WTC11 (cell line): Measurements from ENCODE around the gene SETD9. TPM values are rescaled to one million over a fixed set of nuclear protein-coding genes. Genes with fewer than 3 reads are reported as not detected.

ENCODE experiments used
- ATAC-seq: fragments of 200-7000 bp; cut with Tn5 transposase; 2 replicates; pipeline ENCODE4 v1.10.0; 2021; ENCODE audit warnings: mild to moderate bottlenecking, moderate library complexity
- CTCF ChIA-PET: fragments of 300-600 bp; sonication (Branson Sonifier 250); formaldehyde crosslinking; loops from one replicate; lab custom pipeline; 2021; ENCODE audit warnings: antibody characterized with exemption; lab: Charles Lee
- POLR2A ChIA-PET: fragments of 350-600 bp; sonication (Branson Sonifier 250); formaldehyde crosslinking; loops from one replicate; lab custom pipeline; 2021; ENCODE audit warnings: antibody characterized with exemption; lab: Charles Lee
- DNase-seq: peaks from one replicate; pipeline ENCODE4 v3.0.0; 2021; ENCODE audit warnings: low spot score
- H3K27ac Mint-ChIP-seq: 2 replicates; pipeline ENCODE4 v1.8.0; 2021; ENCODE audit warnings: mixed read lengths
- H3K27me3 Mint-ChIP-seq: 2 replicates; pipeline ENCODE4 v1.8.0; 2021; ENCODE audit warnings: low read depth, mild to moderate bottlenecking, moderate library complexity, mixed read lengths
- H3K36me3 Mint-ChIP-seq: 2 replicates; pipeline ENCODE4 v1.8.0; 2021; ENCODE audit warnings: mixed read lengths
- H3K4me1 Mint-ChIP-seq: 2 replicates; pipeline ENCODE4 v1.8.0; 2022; ENCODE audit warnings: mixed read lengths
- H3K4me3 Mint-ChIP-seq: 2 replicates; pipeline ENCODE4 v1.8.0; 2021; ENCODE audit warnings: mild to moderate bottlenecking, moderate library complexity, mixed read lengths
- H3K9me3 Mint-ChIP-seq: 2 replicates; pipeline ENCODE4 v1.8.0; 2021; ENCODE audit warnings: mixed read lengths
- ERG ChIP-seq: fragments of 250-450 bp; sonication (Bioruptor Pico); IDR thresholded peaks from 2 replicates; pipeline ENCODE4 v1.8.0; 2021; ENCODE audit warnings: mild to moderate bottlenecking
- ETV6 ChIP-seq: sonication (generic); formaldehyde crosslinking; IDR thresholded peaks from 2 replicates; pipeline ENCODE4 v1.8.1; 2022; ENCODE audit warnings: mild to moderate bottlenecking, missing genetic modification reagents
- FOXJ3 ChIP-seq: sonication (generic); formaldehyde crosslinking; IDR thresholded peaks from 2 replicates; pipeline ENCODE4 v1.9.0; 2021; ENCODE audit warnings: missing genetic modification reagents, mild to moderate bottlenecking, borderline replicate concordance
- GABPB1 ChIP-seq: sonication (generic); formaldehyde crosslinking; IDR thresholded peaks from 2 replicates; pipeline ENCODE4 v1.8.1; 2023; ENCODE audit warnings: mild to moderate bottlenecking, missing genetic modification reagents
- HMGA2 ChIP-seq: fragments of 250-450 bp; sonication (Bioruptor Pico); IDR thresholded peaks from 2 replicates; pipeline ENCODE4 v1.4.0; 2021; ENCODE audit warnings: mild to moderate bottlenecking, moderate library complexity
- IRF2 ChIP-seq: sonication (generic); formaldehyde crosslinking; IDR thresholded peaks from 2 replicates; pipeline ENCODE4 v1.8.0; 2022; ENCODE audit warnings: low read depth, missing genetic modification reagents, borderline replicate concordance
- JUN ChIP-seq: sonication (generic); formaldehyde crosslinking; IDR thresholded peaks from 2 replicates; pipeline ENCODE4 v1.8.0; 2023; ENCODE audit warnings: mild to moderate bottlenecking, missing genetic modification reagents
- NFE2L1 ChIP-seq: sonication (generic); formaldehyde crosslinking; IDR thresholded peaks from 2 replicates; pipeline ENCODE4 v1.8.1; 2023; ENCODE audit warnings: missing genetic modification reagents
- NR3C1 ChIP-seq: sonication (generic); formaldehyde crosslinking; conservative IDR thresholded peaks from 2 replicates; pipeline ENCODE4 v1.8.1; 2023; ENCODE audit warnings: low read depth, mild to moderate bottlenecking, missing genetic modification reagents
- RELA ChIP-seq: sonication (generic); formaldehyde crosslinking; IDR thresholded peaks from 2 replicates; pipeline ENCODE4 v1.8.1; 2022; ENCODE audit warnings: missing genetic modification reagents, mild to moderate bottlenecking, borderline replicate concordance
- TCF7 ChIP-seq: sonication (generic); formaldehyde crosslinking; IDR thresholded peaks from 2 replicates; pipeline ENCODE4 v1.8.0; 2022; ENCODE audit warnings: mild to moderate bottlenecking, low read depth, missing genetic modification reagents, moderate library complexity
- TP53 ChIP-seq: sonication (generic); formaldehyde crosslinking; IDR thresholded peaks from 2 replicates; pipeline ENCODE4 v1.8.1; 2023; ENCODE audit warnings: mild to moderate bottlenecking, missing genetic modification reagents
- ZNF121 ChIP-seq: sonication (generic); formaldehyde crosslinking; IDR thresholded peaks from 2 replicates; pipeline ENCODE4 v1.8.0; 2023; ENCODE audit warnings: missing genetic modification reagents
- ZNF219 ChIP-seq: sonication (generic); formaldehyde crosslinking; IDR thresholded peaks from 2 replicates; pipeline ENCODE4 v1.8.0; 2023; ENCODE audit warnings: missing genetic modification reagents, mild to moderate bottlenecking, borderline replicate concordance
- ZNF232 ChIP-seq: sonication (generic); formaldehyde crosslinking; IDR thresholded peaks from 2 replicates; pipeline ENCODE4 v1.8.0; 2022; ENCODE audit warnings: mild to moderate bottlenecking, missing genetic modification reagents
- ZNF416 ChIP-seq: fragments of 250-450 bp; sonication (Bioruptor Pico); IDR thresholded peaks from 2 replicates; pipeline ENCODE4 v1.9.0; 2021; ENCODE audit warnings: mild to moderate bottlenecking, inconsistent platforms
- total RNA-seq: library from RNA; stranded (reverse); gene quantifications from 3 replicates; pipeline ENCODE4 v1.2.3, GENCODE V29; 2021
- TF ChIP-seq, protein P1 (sequence below): sonication (generic); formaldehyde crosslinking; IDR thresholded peaks from 2 replicates; pipeline ENCODE4 v1.8.0; 2023; ENCODE audit warnings: missing genetic modification reagents
- TF ChIP-seq, protein P2 (sequence below): sonication (generic); formaldehyde crosslinking; IDR thresholded peaks from 2 replicates; pipeline ENCODE4 v1.8.1; 2023; ENCODE audit warnings: mild to moderate bottlenecking, missing genetic modification reagents
- TF ChIP-seq, protein P3 (sequence below): sonication (generic); formaldehyde crosslinking; IDR thresholded peaks from 2 replicates; pipeline ENCODE4 v1.8.1; 2023; ENCODE audit warnings: mild to moderate bottlenecking, missing genetic modification reagents, moderate library complexity
- TF ChIP-seq, protein P4 (sequence below): fragments of 250-450 bp; sonication (Bioruptor Pico); IDR thresholded peaks from 2 replicates; pipeline ENCODE4 v2.1.2; 2022; ENCODE audit warnings: mild to moderate bottlenecking, moderate library complexity
- TF ChIP-seq, protein P5 (sequence below): fragments of 250-450 bp; sonication (Bioruptor Pico); conservative IDR thresholded peaks from 2 replicates; pipeline ENCODE4 v1.9.0; 2021; ENCODE audit warnings: mild to moderate bottlenecking
- TF ChIP-seq, protein P6 (sequence below): sonication (generic); formaldehyde crosslinking; IDR thresholded peaks from 2 replicates; pipeline ENCODE4 v1.8.0; 2022; ENCODE audit warnings: mild to moderate bottlenecking, missing genetic modification reagents
- TF ChIP-seq, protein P7 (sequence below): sonication (generic); formaldehyde crosslinking; conservative IDR thresholded peaks from 2 replicates; pipeline ENCODE4 v1.8.1; 2023; ENCODE audit warnings: mild to moderate bottlenecking, low read depth, missing genetic modification reagents, moderate library complexity

The SETD9 gene
- total RNA-seq, 1 experiment from 2014 or later: 6.7 TPM

DNA sequence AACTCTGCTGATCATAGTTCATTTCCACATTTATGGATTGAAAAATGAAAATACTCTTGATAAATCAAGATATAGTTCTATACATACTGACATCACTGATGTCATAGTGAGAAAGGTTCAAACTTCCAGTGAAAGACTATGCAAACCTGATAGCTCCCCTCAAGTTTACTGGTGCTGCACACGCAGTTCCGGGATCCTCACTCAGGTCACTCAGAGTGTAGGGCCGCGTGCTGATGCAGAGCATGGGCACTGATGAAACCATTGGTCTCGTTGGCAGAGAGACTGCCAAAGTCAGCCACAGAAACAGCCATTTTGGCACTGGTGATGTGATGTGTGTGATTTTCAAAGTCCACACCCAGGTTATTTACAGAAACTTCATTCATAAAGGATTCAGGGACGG, 13.5 kb downstream of the SETD9 start:
- TF ChIP-seq TCF7: no peak
- TF ChIP-seq NR3C1 (CRISPR knock-in tag): no peak
- no peak for TF ChIP-seq NFE2L1
- TF ChIP-seq TP53 (CRISPR knock-in tag): no peak
- TF ChIP-seq, protein P1, sequence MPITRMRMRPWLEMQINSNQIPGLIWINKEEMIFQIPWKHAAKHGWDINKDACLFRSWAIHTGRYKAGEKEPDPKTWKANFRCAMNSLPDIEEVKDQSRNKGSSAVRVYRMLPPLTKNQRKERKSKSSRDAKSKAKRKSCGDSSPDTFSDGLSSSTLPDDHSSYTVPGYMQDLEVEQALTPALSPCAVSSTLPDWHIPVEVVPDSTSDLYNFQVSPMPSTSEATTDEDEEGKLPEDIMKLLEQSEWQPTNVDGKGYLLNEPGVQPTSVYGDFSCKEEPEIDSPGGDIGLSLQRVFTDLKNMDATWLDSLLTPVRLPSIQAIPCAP (CRISPR knock-in tag): no peak
- no peak for TF ChIP-seq ERG
- no peak for TF ChIP-seq FOXJ3 (CRISPR knock-in tag)
- no peak for TF ChIP-seq HMGA2
- TF ChIP-seq, protein P2, sequence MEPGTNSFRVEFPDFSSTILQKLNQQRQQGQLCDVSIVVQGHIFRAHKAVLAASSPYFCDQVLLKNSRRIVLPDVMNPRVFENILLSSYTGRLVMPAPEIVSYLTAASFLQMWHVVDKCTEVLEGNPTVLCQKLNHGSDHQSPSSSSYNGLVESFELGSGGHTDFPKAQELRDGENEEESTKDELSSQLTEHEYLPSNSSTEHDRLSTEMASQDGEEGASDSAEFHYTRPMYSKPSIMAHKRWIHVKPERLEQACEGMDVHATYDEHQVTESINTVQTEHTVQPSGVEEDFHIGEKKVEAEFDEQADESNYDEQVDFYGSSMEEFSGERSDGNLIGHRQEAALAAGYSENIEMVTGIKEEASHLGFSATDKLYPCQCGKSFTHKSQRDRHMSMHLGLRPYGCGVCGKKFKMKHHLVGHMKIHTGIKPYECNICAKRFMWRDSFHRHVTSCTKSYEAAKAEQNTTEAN: no peak
- no peak for TF ChIP-seq ZNF416 (CRISPR knock-in tag)
- TF ChIP-seq, protein P3, sequence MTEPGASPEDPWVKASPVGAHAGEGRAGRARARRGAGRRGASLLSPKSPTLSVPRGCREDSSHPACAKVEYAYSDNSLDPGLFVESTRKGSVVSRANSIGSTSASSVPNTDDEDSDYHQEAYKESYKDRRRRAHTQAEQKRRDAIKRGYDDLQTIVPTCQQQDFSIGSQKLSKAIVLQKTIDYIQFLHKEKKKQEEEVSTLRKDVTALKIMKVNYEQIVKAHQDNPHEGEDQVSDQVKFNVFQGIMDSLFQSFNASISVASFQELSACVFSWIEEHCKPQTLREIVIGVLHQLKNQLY (CRISPR knock-in tag): no peak
- no peak for TF ChIP-seq ZNF232 (CRISPR knock-in tag)
- TF ChIP-seq ZNF121 (CRISPR knock-in tag): no peak
- TF ChIP-seq, protein P4, sequence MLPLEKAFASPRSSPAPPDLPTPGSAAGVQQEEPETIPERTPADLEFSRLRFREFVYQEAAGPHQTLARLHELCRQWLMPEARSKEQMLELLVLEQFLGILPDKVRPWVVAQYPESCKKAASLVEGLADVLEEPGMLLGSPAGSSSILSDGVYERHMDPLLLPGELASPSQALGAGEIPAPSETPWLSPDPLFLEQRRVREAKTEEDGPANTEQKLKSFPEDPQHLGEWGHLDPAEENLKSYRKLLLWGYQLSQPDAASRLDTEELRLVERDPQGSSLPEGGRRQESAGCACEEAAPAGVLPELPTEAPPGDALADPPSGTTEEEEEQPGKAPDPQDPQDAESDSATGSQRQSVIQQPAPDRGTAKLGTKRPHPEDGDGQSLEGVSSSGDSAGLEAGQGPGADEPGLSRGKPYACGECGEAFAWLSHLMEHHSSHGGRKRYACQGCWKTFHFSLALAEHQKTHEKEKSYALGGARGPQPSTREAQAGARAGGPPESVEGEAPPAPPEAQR (CRISPR knock-in tag): no peak
- no peak for TF ChIP-seq ETV6
- TF ChIP-seq RELA (CRISPR knock-in tag): no peak
- no peak for TF ChIP-seq JUN
- TF ChIP-seq, protein P5, sequence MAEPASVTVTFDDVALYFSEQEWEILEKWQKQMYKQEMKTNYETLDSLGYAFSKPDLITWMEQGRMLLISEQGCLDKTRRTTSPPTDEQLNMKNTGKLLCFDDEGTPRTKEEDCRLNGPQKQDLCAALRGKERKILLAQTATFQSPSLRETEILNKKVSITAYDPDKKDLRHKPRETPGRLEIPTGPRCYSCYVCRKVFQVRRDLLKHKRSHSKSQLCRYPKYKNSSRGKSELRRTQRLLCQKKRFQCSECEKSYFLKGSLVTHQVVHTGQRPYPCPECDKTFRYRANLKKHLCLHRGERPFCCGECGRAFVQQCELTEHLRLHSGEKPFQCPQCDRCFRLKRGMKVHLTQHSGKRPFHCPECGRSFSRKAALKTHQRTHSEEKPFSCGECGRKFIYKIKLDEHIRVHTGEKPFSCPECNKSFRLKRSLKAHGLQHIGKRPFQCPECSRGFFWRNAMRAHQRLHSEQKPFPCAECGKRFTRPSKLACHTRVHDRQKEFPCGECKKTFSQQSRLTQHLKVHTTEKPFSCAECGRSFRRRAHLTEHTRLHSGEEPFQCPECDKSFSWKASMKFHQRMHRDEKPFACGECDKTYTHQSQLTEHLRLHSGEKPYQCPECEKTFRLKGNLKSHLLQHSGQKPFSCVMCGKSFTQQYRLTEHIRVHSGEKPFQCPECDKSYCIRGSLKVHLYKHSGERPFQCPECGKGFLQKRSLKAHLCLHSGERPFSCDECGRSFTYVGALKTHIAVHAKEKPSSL (CRISPR knock-in tag): no peak
- TF ChIP-seq, all 79 proteins: peak for 0
- H3K9me3 Mint-ChIP-seq: peaks cover 41% of the 10 kb centered on the region
- ChIA-PET CTCF (no interaction called here), POLR2A (no interaction called here)
- H3K36me3 Mint-ChIP-seq: peaks cover 65% of the 10 kb centered on the region
- H3K4me1 Mint-ChIP-seq: peaks cover 8% of the 10 kb centered on the region
- ATAC-seq (no peak), DNase-seq (no peak)
- no peaks in the 10 kb centered on the region for H3K27me3 Mint-ChIP-seq
- H3K4me3 Mint-ChIP-seq: no peak overlapping the region
- no peak overlapping the region for H3K27ac Mint-ChIP-seq

- ChIA-PET POLR2A (no interaction called here), CTCF (no interaction called here)
- no peak for DNase-seq
- H3K27ac Mint-ChIP-seq: no peak overlapping the region
- peaks cover 66% of the 10 kb centered on the region for H3K36me3 Mint-ChIP-seq
- H3K27me3 Mint-ChIP-seq: no peaks in the 10 kb centered on the region
- H3K4me1 Mint-ChIP-seq: no peaks in the 10 kb centered on the region
- TF ChIP-seq IRF2 (CRISPR knock-in tag) (no peak), GABPB1 (no peak), ZNF219 (CRISPR knock-in tag) (no peak)
- TF ChIP-seq, protein P6, sequence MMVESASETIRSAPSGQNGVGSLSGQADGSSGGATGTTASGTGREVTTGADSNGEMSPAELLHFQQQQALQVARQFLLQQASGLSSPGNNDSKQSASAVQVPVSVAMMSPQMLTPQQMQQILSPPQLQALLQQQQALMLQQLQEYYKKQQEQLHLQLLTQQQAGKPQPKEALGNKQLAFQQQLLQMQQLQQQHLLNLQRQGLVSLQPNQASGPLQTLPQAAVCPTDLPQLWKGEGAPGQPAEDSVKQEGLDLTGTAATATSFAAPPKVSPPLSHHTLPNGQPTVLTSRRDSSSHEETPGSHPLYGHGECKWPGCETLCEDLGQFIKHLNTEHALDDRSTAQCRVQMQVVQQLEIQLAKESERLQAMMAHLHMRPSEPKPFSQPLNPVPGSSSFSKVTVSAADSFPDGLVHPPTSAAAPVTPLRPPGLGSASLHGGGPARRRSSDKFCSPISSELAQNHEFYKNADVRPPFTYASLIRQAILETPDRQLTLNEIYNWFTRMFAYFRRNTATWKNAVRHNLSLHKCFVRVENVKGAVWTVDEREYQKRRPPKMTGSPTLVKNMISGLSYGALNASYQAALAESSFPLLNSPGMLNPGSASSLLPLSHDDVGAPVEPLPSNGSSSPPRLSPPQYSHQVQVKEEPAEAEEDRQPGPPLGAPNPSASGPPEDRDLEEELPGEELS (CRISPR knock-in tag): no peak
- TF ChIP-seq, protein P7, sequence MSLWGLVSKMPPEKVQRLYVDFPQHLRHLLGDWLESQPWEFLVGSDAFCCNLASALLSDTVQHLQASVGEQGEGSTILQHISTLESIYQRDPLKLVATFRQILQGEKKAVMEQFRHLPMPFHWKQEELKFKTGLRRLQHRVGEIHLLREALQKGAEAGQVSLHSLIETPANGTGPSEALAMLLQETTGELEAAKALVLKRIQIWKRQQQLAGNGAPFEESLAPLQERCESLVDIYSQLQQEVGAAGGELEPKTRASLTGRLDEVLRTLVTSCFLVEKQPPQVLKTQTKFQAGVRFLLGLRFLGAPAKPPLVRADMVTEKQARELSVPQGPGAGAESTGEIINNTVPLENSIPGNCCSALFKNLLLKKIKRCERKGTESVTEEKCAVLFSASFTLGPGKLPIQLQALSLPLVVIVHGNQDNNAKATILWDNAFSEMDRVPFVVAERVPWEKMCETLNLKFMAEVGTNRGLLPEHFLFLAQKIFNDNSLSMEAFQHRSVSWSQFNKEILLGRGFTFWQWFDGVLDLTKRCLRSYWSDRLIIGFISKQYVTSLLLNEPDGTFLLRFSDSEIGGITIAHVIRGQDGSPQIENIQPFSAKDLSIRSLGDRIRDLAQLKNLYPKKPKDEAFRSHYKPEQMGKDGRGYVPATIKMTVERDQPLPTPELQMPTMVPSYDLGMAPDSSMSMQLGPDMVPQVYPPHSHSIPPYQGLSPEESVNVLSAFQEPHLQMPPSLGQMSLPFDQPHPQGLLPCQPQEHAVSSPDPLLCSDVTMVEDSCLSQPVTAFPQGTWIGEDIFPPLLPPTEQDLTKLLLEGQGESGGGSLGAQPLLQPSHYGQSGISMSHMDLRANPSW (CRISPR knock-in tag): no peak
- no peak overlapping the region for H3K4me3 Mint-ChIP-seq
- no peaks in the 10 kb centered on the region for H3K9me3 Mint-ChIP-seq
- ATAC-seq: no peak
Measured at GRCh38 chr5:56934325-56934724, 24.9 kb downstream of the SETD9 start.
